ENCODE measurements around the gene EIF3B.

DNA sequence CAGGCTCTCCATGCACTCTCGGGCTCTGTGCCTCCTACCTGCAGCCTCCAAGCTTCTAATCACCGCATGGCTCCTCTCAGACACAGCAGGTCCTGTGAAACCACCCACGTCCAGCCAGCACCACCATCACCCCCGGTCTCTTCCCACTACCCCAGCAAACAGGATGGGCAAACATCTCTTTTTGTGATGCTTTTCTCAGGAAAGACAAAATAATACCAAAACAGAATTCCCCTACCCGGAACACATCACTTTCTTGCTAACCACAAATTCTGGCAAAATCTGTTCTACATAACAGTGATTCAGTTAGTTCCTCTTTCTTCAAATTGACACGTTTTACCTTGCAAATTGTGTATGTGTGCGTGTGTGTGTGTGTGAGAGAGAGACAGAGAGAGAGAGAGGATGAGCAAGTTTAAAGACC is 46.9 kb upstream of the EIF3B start:
- TF ChIP-seq TAF1 (IDR thresholded peaks at IDR 0.05; ENCODE audit: borderline replicate concordance, insufficient read depth, low read length) (no peak), SIN3A (IDR thresholded peaks at IDR 0.05; ENCODE audit: borderline replicate concordance, insufficient read depth, low read length) (no peak), POLR2AphosphoS5 (IDR thresholded peaks at IDR 0.05; ENCODE audit: low read depth, low read length) (no peak), FOXP2 (optimal IDR thresholded peaks at IDR 0.05; ENCODE audit: borderline replicate concordance, extremely low read depth, extremely low read length, insufficient read depth) (no peak)
- TF ChIP-seq, protein P1, sequence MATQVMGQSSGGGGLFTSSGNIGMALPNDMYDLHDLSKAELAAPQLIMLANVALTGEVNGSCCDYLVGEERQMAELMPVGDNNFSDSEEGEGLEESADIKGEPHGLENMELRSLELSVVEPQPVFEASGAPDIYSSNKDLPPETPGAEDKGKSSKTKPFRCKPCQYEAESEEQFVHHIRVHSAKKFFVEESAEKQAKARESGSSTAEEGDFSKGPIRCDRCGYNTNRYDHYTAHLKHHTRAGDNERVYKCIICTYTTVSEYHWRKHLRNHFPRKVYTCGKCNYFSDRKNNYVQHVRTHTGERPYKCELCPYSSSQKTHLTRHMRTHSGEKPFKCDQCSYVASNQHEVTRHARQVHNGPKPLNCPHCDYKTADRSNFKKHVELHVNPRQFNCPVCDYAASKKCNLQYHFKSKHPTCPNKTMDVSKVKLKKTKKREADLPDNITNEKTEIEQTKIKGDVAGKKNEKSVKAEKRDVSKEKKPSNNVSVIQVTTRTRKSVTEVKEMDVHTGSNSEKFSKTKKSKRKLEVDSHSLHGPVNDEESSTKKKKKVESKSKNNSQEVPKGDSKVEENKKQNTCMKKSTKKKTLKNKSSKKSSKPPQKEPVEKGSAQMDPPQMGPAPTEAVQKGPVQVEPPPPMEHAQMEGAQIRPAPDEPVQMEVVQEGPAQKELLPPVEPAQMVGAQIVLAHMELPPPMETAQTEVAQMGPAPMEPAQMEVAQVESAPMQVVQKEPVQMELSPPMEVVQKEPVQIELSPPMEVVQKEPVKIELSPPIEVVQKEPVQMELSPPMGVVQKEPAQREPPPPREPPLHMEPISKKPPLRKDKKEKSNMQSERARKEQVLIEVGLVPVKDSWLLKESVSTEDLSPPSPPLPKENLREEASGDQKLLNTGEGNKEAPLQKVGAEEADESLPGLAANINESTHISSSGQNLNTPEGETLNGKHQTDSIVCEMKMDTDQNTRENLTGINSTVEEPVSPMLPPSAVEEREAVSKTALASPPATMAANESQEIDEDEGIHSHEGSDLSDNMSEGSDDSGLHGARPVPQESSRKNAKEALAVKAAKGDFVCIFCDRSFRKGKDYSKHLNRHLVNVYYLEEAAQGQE (IDR thresholded peaks at IDR 0.05; ENCODE audit: insufficient read depth in 1 of 2, low read depth in 2 of 2, low read length in 2 of 2): no peak

All from PFSK-1 (cell line).